ENCODE results near the gene NOL4L.

NOL4L gene

GRCh38 chr20:32442630-32443373 lies 142.3 kb downstream of the NOL4L start:
- DNase-seq = no peak

- DNase-seq = no peak
These were observed 143.5 kb downstream of the NOL4L start for GRCh38 chr20:32441638-32442037.

- no peak for DNase-seq
These were observed 144.4 kb downstream of the NOL4L start for GRCh38 chr20:32440758-32441078.

- no peak for DNase-seq
These were observed 144.9 kb downstream of the NOL4L start for GRCh38 chr20:32440069-32440757.

- peak; percentile 92 for DNase-seq
These were observed 145.9 kb downstream of the NOL4L start for GRCh38 chr20:32439132-32439829.

GRCh38 chr20:32438331-32438858 lies 146.7 kb downstream of the NOL4L start:
- DNase-seq = no peak

GRCh38 chr20:32437391-32438074 lies 147.6 kb downstream of the NOL4L start:
- DNase-seq = no peak

- no peak for DNase-seq
These were observed 148.2 kb downstream of the NOL4L start for GRCh38 chr20:32436968-32437367.

- DNase-seq = no peak
These were observed 148.8 kb downstream of the NOL4L start for GRCh38 chr20:32436142-32436861.

- DNase-seq = no peak
These were observed 149.6 kb downstream of the NOL4L start for GRCh38 chr20:32435449-32436107.

- no peak for DNase-seq
These were observed 150.7 kb downstream of the NOL4L start for GRCh38 chr20:32434434-32434833.

- no peak for DNase-seq
These were observed 151.7 kb downstream of the NOL4L start for GRCh38 chr20:32433311-32434021.

- DNase-seq = no peak
These were observed 152.9 kb downstream of the NOL4L start for GRCh38 chr20:32432277-32432676.

GRCh38 chr20:32431457-32431856 lies 153.7 kb downstream of the NOL4L start:
- DNase-seq = no peak

GRCh38 chr20:32429745-32430360 lies 155.3 kb downstream of the NOL4L start:
- no peak for DNase-seq

- DNase-seq = no peak
These were observed 155.8 kb downstream of the NOL4L start for GRCh38 chr20:32429343-32429742.

GRCh38 chr20:32427996-32428395 lies 157.1 kb downstream of the NOL4L start:
- DNase-seq = no peak

- DNase-seq = peak; percentile 9
These were observed 163.8 kb downstream of the NOL4L start for GRCh38 chr20:32421290-32421689.

- no peak for DNase-seq
These were observed 166.8 kb downstream of the NOL4L start for GRCh38 chr20:32418376-32418775.

- DNase-seq = no peak
These were observed 168.9 kb downstream of the NOL4L start for GRCh38 chr20:32416206-32416605.
